HG03342 (cell line): Measurements from ENCODE around the gene SHROOM3.
"Not testable (repeated sequence)": the region's sequence is repeated elsewhere in the genome, so short reads cannot be mapped to it uniquely, and the experiment has no call there.

Experiments used
- ATAC-seq: cut with Tn5 transposase; IDR thresholded peaks from one replicate; pipeline ENCODE4 v1.9.1; 2021; ENCODE audit warnings: mild to moderate bottlenecking, moderate library complexity; ENCODE audit not compliant: unreplicated experiment

The SHROOM3 gene

DNA sequence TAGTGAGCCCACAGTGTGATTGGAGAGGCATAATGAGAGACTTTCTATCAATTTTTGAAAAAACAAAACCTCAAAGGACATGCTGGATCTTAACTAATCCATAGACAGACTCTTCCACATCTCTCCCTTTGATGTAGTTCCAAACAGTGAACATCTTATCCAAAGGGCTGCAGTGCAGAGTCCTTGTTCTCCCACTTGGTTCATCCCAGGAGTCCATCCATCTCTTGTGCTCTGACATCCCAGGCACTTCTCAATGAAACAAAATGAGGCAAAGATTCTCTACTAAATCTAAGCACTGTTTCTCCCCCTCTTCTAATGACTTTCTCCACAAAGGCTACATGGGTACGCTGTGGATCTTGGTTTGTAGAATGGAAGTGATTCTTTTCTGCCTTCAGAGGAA, 8.3 kb downstream of the SHROOM3 start:
- no peak for ATAC-seq

DNA sequence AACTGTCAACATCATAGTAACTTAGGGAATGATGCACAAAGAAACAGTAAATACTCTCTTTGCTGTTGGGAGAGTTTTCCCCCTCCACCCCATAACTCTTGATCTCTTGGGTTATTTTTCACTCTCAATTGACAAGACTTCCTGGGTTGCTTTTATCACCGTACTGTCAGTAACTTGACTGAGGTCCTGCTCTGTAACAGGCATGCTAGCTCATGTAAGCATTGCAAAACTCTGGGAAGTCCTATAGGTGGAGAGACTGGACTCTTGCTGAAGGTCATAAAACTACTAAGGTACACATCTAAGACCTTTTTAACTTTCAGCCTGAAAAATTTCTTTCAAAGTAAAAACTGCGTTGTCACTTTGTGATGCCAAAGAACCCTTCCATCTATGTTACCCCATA, 10.9 kb downstream of the SHROOM3 start:
- no peak for ATAC-seq

DNA sequence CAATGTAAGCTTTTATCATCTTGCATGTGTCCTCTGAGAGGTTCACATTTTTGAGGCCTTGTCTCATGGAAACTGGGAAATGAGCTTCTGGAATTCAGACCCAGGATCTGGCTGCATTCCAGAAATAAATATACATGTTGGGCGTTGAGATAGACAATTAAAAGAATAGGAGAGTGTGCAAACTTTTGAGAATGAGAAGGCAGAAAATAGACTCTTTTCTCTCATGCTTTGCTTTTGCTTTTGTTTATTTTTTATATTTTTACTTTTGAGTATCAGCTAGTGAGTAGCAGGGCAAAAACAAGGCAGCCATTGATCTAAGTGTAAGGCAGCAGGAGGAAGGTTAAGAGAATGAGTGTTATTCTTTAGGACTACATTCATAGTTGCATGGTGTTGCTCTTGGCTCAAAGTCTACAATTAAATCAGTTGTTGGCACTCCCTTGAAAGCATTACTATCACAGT, 12.4 kb downstream of the SHROOM3 start:
- no peak for ATAC-seq

DNA sequence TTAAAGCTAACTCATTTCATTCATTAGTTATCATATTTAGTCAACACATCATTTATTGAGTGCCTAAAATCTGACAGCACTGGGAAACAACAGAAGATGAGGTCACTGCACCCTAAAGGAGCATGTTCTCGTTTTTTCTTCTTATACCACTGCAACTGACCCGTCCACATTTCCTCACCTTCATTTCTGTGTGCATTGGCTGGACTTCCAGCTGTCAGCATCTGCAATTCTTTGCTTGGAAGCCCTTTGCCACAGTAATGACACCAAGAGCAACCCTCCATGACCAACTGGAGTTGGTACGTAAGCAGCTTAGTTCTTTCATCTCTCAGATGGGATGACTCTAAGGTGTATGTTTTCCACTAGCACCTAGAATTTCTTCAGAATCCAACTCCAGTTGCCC, 13.2 kb downstream of the SHROOM3 start:
- no peak for ATAC-seq

DNA sequence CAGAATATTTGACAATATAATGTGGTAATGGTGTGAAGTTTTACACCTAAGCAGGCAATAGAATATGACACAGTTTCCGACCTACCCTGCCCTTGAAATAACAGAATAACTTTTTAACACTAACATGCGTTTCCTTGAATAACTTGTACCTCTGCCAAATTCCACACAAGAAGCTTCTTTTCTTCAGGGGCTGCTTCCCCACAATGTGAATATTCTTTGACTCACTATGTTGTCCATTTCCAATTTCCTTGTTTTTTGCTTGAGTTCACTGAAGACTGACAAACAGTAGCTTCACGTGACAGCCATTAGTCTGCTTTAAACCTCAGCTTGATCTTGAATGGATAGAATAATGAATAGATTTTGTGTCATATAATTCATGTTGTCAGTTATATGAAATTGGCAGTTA, 14.3 kb downstream of the SHROOM3 start:
- no peak for ATAC-seq

DNA sequence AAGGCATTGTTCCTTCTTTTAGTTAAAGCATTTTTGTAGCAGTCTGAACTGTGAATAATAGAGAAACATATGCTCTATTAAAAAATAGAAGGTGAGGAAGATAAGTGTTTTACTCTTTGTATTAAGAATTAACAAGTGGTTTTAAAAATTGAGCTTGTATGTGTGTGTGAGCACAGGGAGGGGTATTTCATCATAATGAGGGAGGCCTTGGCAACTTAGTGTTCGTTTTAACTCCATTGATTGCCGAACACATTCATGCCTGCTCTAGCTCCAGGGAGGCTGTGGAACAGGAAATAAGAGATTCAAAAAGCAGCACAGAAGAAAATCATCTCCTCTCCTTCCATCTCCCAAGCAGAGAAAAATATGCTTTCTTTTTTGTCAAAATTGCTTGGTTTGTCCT, 14.8 kb downstream of the SHROOM3 start:
- no peak for ATAC-seq

DNA sequence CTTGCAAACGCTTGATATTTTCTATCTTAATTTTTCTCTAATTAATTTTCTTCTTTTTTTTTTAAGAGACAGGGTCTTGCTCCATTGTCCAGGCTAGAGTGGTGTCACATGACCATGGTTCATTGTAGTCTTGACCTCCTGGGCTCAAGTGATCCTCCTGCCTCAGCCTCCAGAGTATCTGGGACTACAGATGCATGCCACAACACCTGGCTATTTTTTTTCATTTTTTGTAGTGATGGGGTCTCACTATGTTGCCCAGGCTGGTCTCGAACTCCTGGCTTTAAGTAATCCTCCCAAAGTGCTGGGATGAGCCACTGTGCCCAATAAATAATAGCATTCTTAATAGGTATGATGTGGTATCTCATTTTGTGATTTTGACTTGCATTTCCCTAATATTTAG, 18.2 kb downstream of the SHROOM3 start:
- no peak for ATAC-seq

DNA sequence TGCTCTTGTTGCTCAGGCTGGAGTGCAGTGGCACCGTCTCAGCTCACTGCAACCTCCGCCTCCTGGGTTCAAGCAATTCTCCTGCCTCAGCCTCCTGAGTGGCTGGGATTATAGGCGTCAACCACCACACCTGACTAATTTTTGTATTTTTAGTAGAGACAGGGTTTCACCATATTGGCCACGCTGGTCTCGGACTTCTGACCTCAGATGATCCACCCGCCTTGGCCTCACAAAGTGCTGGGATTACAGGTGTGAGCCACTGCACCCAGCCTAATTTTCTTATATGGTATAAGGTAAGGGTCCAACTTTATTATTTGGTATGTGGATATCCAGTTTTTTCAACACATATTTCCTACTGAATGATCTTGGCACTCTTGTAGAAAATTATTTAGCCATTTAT, 19.0 kb downstream of the SHROOM3 start:
- not testable (repeated sequence) for ATAC-seq

DNA sequence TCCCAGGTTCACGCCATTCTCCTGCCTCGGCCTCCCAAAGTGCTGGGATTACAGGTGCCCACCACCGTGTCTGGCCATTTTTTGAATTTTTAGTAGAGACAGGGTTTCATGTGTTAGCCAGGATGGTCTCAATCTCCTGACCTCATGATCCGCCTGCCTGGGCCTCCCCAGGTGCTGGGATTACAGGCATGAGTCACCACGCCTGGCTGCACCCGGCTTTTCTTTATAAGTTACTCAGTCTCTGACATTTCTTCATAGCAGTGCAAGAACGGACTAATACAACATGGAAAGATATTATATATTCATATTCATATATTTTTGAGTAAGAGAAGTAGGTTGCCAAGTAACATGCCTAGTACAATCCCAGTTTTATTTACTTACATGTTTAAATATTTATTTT, 22.9 kb downstream of the SHROOM3 start:
- ATAC-seq: no peak

DNA sequence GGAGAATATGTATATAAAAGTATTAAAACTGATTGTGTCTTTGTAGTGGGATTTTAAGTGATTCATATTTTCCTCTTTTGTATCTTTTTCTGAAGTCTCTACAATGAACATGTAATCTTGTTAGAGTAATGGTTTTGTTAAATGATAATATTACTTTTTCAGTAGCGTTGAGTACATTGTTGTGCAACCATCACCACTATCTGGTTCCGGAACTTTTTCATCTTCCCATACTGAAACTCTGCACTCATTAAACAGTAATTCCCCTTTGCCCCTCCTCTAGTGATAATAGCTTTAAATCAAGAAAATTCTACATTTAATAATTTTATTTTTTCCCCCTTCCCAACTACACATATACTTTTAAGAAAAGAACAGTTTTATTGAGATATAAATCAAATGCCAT, 23.3 kb downstream of the SHROOM3 start:
- ATAC-seq: no peak

DNA sequence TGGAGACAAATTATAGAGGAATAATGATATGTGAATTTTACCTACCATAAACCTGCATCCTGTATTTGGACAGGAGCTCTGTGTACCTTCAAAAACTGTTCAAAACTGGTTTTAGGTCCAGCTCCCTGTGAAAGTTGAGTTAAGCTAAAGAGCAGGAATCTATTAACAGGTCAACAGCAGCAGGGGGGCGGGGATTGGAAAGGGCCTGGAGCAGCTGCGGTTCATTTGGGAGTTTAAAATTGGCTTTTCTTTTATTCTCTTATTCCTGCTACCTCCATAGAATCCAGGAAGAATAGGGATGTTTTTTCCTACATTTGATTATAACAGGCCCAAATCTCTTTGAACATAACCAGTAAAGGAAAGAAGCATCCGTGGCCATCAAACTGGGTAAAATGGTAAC, 23.8 kb downstream of the SHROOM3 start:
- ATAC-seq: no peak

DNA sequence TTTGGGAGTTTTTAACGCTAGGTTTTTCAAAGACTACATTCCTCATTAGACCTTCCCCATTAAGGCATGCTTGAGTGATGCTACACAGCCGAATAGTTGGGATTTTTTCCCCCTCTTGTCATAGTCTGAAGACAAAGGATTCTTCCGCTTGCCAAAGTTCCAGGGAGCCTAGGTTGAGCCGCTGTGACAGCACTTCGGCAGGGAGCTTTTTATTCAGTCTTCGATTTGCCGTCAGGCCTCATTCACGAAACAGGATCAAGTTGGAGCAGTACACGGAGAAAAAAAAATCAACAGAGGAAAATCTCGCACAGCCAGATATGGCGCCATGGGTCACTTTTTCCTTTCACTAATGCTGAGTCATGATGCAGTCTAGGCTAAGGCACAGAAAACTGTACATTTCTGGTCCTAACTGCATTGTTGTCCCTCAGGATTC, 24.3 kb downstream of the SHROOM3 start:
- ATAC-seq: no peak

DNA sequence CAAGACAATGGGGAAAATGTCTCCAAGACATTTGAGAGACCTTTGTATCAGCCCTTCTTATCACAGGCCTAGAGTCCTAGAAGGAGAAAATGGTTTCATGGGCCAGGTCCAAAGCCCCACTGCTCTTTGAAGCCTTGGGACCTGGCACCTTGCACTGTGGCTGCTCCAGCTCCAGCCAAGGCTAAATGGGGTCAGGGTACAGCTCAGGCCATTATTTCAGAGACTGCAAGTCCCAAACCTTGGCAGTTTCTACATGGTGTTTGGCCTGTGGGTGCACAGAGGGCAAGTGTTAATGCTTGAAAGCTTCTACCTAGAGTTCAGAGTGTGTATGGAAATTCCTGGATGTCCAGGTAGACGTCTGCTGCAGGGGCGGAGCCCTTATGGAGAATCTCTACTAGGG, 28.5 kb downstream of the SHROOM3 start:
- no peak for ATAC-seq

DNA sequence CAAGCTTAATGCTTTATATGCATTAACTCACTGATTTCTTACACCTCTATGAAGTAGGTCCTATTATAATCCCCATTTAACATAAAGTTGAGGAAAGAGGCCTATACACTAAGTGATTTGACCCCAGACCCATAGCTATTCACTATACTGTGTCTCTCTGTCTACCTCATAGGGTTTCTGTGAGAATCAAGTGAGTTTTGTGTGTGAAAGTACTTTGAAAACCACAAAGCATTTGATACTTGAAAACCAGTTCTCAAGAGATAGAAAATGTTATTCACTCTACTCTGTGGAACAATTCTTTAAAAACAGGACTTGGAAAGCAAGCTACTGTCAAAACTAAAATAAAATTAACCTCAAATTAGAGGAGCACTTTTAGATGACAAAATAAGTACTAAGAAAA, 35.0 kb downstream of the SHROOM3 start:
- no peak for ATAC-seq

DNA sequence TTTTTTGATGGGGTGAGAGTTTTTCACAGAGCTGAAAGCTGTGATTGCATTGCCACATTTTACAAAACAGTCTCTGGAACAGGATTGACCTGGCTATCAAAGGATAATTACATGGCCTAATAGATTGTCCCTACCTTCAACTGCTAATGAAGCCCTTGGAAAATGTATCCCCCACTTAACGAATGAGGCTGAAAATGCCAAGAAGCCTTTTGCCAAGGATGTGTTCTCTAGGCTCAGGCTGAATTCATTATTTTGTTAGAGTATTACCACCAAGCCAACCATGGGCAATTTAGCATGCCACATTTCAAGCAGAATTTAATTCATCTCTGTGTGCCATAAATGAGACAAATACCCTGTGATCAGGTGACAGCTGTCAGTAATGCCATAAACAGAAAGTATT, 35.5 kb downstream of the SHROOM3 start:
- ATAC-seq: no peak

DNA sequence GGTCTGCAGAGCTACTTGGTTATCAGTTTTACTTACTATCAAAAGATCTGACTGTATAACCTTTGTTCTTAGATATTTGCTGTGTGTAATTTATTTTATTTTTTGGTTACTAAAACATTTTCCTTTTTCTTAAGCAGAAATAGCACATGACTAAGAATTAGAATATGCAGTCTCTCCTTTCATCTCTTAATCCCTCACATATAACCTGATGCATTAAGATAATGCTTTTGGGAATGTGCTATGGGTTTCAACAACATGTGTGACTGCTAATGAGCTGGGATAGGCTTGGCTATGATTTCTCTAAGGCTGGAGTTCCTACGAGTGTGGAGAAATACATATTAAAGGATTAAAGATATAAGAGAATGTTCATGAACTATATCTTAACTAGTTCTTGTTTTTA, 41.5 kb downstream of the SHROOM3 start:
- ATAC-seq: no peak

DNA sequence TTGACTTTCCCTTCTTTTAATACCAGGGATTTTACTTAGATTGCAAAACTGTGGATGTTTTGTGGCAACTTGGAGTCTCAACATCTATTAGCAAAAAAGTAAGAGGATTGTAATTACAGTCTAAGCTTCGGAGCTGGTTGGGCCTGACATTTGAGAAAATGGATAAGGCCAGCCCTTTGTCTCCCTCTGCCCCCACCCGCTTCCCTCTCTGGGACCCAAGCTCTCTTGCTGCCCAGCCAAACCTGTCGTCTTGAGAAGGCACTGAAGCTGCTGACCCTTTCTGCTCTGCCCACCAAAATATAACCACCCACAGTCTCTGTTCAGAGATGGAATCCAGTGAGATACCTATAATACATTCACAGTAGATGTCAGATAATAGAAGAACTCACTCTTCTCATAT, 49.6 kb downstream of the SHROOM3 start:
- ATAC-seq: no peak

DNA sequence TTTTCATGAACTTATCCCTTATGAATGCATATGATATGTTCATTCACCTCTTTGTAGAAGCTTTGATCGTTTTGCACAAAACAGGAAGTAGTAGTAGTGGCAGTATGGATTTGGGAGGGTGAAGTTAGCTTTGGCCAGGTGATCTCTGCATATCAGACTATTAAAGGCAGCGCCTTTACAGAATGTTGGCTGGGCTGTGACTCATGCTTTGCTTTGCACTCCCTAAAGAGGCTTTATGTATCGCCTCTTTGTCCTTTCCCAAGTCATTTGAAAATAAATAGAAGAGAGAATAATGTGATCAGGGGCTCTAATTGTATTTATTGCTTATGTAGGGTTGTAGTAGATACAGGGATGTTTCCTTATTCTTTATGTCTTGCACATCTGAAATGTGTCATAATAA, 50.4 kb downstream of the SHROOM3 start:
- no peak for ATAC-seq

DNA sequence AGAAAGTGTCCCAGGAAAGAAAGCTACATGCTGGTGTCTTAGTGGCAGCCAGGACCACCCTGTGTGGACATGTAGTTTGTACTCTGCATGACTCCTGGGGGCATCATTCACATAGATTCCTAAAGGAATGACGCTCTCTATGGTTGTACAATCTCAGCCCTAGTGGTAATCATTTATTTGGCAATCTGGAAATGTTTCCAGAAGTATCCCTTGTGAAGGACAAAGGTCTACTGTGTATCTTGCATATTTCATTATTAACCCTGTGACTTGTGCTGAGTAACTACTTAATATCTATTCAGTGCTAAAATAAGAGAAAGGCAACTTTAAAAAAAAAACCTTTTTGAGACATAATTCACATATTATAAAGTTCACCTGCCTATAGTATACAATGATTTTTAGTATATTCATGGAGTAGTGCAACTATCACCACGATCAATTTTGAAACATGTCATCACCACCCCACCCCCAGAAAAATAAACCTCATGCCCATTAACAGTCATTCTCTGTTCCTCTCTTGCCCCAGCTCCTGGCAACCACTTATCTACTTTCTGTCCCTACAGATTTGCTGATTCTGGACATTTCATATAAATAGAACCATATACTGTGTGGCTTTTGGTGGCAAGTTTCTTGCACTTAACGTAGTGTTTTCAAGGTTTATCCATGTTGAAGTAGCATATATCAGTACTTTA, 51.7 kb downstream of the SHROOM3 start:
- ATAC-seq: no peak

DNA sequence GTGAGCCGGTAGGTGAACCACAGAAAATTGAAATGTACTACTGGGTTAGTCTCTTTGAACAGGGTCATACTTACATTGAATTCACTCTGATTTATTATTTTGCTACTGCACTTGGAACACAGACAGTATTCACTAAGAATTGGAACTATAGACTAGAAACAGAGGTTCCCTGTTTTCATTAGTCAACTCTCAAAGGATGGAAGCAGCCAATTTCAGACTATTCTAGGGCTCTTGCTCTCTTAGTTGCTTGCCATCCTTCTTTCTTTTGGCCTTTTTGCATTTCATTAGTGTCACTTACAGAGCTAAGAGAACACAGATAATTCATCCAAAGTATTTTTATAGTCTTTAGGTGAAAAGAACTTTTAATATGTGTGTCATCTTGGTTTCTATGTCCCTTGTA, 52.6 kb downstream of the SHROOM3 start:
- no peak for ATAC-seq

DNA sequence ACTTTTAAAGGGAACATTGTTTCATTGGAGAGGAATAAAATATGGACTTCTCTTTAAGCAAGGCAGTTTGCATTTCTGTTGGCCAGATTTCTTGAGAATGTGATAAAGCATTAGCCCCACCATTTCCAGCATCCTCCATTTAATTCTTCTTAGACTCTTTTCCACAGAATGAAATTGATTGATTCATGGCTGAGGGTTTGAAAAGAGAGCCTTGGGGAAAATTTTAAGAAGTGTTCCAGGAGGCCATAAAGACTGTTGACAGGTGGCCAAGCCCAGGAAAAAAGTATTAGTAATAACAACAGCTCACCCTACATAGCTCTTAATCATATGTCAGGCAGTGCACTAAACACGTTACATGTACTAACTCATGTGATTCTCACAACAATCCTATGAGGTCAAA, 53.4 kb downstream of the SHROOM3 start:
- ATAC-seq: no peak

DNA sequence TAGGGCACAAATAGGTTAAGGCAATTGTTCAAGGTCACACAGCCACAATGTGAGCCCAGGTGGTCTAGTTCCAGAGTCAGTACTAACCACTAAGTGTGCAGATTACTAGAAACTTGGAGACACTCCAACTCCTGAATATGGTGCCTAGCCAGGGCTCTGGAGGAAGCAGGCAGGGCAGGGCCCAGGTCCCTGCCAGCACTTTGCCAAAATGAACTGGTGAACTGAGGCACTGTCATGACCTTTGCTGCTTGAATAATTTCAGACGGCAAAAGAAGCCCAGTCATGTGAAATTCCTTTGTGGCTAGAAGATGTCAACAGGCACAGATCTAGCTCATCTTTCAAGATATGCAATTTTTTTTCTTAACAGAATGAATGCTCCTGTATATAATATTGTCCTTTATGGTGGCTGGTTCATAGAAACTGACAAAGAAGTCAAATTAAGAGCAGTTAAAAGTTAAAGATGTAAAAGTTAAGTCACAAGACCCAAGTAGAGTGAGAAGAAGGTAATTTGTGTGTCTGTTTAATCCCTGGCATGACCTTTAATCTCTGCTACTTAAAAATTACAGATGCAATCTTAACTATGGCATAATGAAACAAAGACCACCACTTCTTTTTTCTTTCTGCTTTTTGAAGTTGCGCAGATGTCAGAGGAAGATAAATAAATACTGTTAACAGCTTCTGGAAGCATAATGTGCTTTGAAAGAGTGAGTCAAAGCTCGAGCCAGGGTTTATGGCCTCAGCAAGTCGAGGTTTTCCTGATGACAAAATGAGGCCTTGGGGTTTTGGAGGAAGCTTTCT, 54.1 kb downstream of the SHROOM3 start:
- ATAC-seq: no peak
